HG03039 (cell line): ENCODE data around the gene SAV1.

Experiments
- ATAC-seq: cut with Tn5 transposase; IDR thresholded peaks from one replicate; pipeline ENCODE4 v1.9.1; 2021; ENCODE audit warnings: mild to moderate bottlenecking, moderate library complexity; ENCODE audit not compliant: unreplicated experiment

The SAV1 gene

DNA sequence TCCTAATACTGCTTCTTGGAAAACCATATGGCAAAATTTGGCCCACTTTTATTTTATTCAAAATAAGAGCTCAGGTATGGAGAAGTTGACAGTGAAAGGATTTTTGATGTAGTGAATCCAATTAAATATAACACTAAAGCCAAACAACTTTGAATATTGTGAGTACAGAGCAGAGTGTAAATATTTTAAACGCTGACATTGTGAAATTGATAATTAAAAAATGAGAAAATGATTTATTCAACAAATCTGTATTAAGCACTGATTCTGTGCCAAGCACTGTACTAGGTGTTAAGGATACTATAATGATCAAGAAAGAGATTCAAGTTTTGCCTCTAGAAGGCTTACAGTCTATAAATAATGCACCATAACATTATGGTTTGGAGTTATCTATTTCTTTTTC is 57.6 kb downstream of the SAV1 start:
- ATAC-seq: no peak

DNA sequence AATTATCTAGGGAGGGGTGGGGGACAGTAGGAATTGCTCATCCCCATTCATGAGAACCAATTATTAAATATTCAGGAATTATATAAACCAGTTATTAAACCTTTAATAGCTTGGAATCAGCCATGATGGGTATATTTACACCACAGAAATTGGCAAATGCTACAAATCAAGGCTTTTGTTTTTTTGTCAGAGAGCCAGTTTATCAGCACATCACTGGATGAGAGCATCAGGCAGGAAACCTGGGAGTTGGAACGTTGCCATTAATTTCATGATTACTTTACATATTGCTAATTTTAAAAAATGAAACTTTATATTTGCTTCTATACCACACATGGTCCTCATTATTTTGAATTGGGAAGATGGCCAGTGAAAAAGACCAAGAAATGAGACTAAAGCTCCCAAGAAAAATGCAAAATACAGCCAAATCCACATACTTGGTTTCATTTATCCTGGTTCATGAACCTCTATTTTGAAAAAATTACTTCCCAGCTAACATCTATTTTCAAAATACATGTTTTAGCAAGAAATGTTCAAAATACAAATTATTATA is 59.7 kb downstream of the SAV1 start:
- ATAC-seq: no peak

- no peak for ATAC-seq
Measured at GRCh38 chr14:50607761-50608160, 60.3 kb downstream of the SAV1 start.

DNA sequence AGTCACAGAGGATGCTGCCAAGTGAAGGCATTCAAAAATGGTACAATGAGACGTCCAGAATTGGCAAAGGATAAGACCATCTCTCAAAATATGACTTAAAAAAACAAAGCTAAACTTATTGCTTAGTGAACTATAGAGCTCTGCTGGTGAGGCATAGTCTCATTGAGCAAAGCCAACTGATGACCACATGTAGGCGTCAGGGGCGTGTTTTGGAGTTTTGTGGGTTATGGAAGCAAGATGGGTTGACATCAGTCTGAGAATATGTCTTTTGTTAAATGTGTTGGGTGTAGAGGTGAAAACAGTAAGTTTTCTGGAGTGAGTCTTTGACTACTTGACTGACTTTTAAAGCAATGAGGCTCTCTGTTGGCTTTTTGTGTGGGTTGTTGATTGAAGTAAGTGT is 60.9 kb downstream of the SAV1 start:
- no peak for ATAC-seq

- ATAC-seq: no peak
Measured at GRCh38 chr14:50606468-50606867, 61.6 kb downstream of the SAV1 start.

DNA sequence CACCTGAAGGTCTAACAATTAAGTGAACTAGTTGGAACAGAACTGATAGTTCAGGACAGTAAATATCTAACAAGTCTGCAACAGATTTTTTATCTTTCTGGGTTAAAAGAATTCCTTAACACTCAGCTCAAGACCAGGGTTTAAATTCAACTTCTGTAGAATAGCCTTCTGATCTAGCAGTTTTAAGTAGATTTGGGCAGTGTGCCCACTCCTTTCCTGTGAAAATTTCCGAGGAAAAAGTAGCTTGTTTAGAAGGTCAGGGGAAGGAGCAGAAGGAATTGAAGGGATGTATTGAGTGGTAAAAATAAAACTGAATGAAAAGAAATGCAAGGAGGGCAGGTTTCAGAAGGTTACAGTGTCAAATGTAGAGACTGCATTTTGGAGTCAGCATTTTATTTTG is 62.3 kb downstream of the SAV1 start:
- ATAC-seq: no peak

DNA sequence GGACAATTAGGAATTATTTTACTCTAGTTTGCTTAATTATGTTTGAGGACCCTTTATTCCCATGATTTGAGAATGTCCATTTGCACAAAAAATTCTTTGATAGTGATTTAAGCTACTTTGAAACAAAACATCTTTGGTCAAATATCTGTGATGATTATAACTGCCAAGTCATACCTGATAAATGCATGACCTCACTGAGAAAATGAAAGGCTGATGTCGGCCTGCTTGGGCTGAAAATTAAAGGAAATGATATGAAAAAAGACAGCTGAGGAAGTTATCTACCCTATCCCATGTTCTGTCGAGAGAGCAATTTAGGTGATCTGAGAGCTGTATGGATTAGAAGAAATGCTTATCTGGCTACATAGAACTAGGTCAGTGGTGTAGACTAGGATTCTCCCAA is 64.5 kb downstream of the SAV1 start:
- no peak for ATAC-seq

DNA sequence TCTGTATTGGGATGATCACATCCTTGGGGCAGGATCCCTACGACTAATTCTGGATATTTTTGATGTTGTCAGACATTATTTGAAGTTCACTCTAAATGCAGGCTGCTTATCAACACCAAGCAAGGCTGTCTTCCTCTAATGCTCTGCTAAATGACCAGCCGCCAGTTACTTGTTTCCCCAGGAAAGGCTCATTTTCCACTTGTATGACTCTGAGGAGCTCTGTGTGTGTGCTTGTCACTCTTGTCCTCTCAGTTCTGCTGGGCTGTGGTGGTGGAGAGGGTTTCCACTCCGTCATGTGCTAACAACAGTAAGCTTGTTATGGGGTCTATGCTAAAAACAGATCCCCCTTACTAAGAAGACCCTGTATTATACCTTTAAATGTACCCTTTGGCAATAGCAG is 66.1 kb downstream of the SAV1 start:
- ATAC-seq: no peak

DNA sequence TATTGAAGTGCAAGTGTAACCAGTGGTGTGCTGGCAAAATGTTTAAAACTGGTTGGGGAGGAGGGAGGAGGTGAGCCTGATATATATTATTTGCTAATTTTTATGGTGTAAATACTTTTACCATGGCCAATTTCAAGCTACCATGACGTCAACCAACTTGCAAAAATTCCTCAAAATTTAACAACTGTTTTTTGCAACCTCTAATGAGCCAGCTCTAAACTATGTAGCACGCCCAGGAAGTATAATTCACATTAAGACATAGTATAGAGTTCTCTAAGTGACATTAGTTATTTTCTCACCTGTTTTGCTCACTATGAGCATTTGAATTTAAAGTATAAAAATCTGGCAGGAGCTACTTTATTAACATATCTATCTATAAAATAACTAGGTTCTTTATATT is 66.7 kb downstream of the SAV1 start:
- no peak for ATAC-seq

GRCh38 chr14:50600849-50601248 is 67.3 kb downstream of the SAV1 start:
- no peak for ATAC-seq

DNA sequence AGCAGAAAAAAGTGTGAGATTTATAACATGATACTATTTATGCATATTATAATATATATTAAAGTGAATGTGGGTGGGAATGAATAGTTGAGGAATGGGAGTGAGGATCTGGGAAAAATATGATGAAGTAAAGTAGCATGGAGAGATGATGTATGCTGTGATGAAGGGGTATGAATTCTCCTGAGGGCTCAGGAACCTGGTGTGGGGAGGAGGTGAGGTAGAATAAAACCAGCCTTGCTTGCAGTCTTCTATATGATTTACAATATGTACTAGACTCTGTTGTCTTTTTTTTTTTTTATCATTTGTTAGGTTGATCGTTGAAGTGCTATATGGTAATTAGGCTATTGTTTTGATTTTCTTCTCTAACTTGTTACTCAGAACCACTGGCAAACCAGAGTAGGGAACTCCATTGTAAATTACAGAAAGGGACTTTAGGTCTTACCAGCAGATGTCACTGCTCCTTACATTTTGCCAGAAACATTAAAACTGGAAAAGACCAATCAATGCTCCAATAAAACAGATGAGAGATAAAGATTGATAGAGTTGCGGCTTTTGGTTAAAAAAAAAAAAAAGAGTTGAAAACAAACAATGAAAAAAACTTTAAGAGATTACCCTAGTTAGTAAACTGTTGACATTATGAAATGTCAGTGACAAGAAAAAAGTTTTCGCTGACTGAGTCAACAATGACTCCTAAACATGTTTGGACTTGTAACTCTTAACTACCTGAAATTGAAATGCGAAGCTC is 68.2 kb downstream of the SAV1 start:
- ATAC-seq: no peak

- no peak for ATAC-seq
Measured at GRCh38 chr14:50598765-50599164, 69.3 kb downstream of the SAV1 start.

DNA sequence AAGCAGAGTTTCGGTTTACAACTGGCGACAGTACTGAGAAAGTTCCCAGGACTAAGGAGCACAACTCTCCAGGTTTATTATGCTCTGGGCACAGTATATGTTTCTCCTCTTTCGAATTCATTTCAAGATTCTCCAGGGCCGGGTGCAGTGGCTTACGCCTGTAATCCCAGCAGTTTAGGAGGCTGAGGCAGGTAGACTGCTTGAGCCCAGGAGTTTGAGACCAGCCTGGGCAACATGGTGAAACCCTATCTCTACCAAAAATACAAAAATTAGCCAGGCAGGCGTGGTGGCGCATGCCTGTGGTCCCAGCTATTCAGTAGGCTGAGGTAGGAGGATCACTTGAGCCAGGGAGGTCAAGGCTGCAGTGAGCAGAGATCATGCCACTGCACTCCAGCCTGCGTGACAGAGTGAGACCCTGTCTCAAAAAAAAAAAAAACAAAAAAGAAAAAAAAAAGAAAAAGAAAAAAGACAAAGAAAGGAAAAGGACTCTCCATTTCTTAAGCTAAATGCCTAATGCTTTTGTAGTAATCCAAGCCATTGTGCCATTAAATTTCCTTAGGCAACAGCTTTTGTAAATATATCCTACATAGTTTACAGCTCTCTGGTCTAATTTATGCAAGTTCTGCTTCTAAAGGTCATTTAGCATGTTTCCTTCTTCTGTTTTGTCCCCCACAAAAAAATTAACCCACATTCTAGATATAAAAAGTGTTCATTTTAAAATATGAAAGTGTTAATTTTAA is 73.4 kb downstream of the SAV1 start:
- no peak for ATAC-seq

DNA sequence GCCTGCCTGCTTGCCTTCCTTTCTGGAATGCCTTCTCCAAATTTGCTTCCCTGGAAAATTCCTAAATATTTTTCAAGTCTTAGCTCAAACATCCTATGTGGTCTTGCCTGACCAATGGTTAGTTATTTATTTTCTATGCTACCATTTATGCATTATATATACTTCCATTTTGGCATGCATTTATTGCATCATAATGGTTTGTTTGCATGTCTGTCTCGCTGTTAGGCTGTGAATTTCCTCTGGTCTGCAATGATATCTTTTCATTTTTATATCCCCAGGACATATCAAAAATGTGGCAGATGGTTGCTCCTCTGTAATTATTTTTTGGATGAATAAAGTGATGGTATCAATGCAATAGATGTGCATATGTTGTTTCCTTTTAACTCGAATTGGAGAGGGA is 77.6 kb downstream of the SAV1 start:
- no peak for ATAC-seq
